B cell (primary cell): Measurements from ENCODE around the gene MAP2K5. TPM values are rescaled to one million over a fixed set of nuclear protein-coding genes. Genes with fewer than 3 reads are reported as not detected.

ENCODE experiments used
- ATAC-seq: fragments of 200-7000 bp; cut with Tn5 transposase; one replicate; pipeline ENCODE4 v1.10.0; 2021; ENCODE audit warnings: low read depth, mild to moderate bottlenecking, moderate number of reproducible peaks, moderate library complexity
- CTCF ChIA-PET: fragments of 350-600 bp; sonication (Branson Sonifier 250); formaldehyde crosslinking; loops from one replicate; lab custom pipeline; 2021; ENCODE audit warnings: antibody characterized with exemption, inconsistent platforms; lab: Charles Lee
- POLR2A ChIA-PET: fragments of 350-600 bp; sonication (Branson Sonifier 250); formaldehyde crosslinking; loops from one replicate; lab custom pipeline; 2021; ENCODE audit warnings: antibody characterized with exemption; lab: Charles Lee
- DNase-seq: peaks from one replicate; pipeline ENCODE4 v3.0.0; 2013
- H2AFZ ChIP-seq: 2 replicates; pipeline ENCODE4 v1.6.1; 2012; ENCODE audit warnings: mild to moderate bottlenecking, low read depth, low read length; ENCODE audit not compliant: insufficient read depth, poor library complexity, severe bottlenecking
- H3K27ac ChIP-seq, 2 donors: 1 replicate in 1 of 2; 2 replicates in 1 of 2; pipeline ENCODE4 v1.5.1; 2012 to 2013; ENCODE audit warnings: low read length in 2 of 2, mild to moderate bottlenecking in 2 of 2, moderate library complexity in 1 of 2
- H3K27me3 ChIP-seq, 4 experiments: fragments of 200-600 bp in 1 of 4; sonication (generic) in 1 of 4; replicated peaks in 1 of 4; 1 replicate in 2 of 4; 2 replicates in 2 of 4; pipeline versions ENCODE4 v1.6.1 to v1.7.0; 2013 to 2016; ENCODE audit warnings: low read length in 3 of 4, mild to moderate bottlenecking in 2 of 4, mixed read lengths in 1 of 4, moderate library complexity in 1 of 4; ENCODE audit not compliant: insufficient read depth in 4 of 4, control insufficient read depth in 3 of 4; ENCODE audit errors: control extremely low read depth in 1 of 4
- H3K36me3 ChIP-seq, 2 experiments: replicated peaks in 1 of 2; 1 replicate in 1 of 2; 2 replicates in 1 of 2; pipeline versions ENCODE4 v1.6.1 to v1.7.1; 2013; ENCODE audit warnings: low read length in 1 of 2; ENCODE audit not compliant: insufficient read depth in 2 of 2, control insufficient read depth in 1 of 2; ENCODE audit errors: control extremely low read depth in 1 of 2, extremely low read depth in 1 of 2
- H3K4me1 ChIP-seq, 2 donors: fragments of 200-600 bp in 1 of 2; sonication (generic) in 1 of 2; 1 replicate in 1 of 2; 2 replicates in 1 of 2; pipeline versions ENCODE4 v1.5.1 to v1.6.1; 2013 to 2017; ENCODE audit warnings: low read length in 2 of 2; ENCODE audit not compliant: control insufficient read depth in 2 of 2, insufficient read depth in 2 of 2
- H3K4me2 ChIP-seq: replicated peaks from 2 replicates; pipeline ENCODE3; 2012; ENCODE audit warnings: mild to moderate bottlenecking, low read depth, low read length; ENCODE audit not compliant: poor library complexity, severe bottlenecking
- H3K4me3 ChIP-seq, 5 experiments: fragments of 200-600 bp in 1 of 5; sonication (generic) in 1 of 5; 1 replicate in 3 of 5; 2 replicates in 2 of 5; pipeline versions ENCODE4 v1.5.1 to v1.7.0; 2011 to 2016; ENCODE audit warnings: low read length in 4 of 5, mild to moderate bottlenecking in 4 of 5, low read depth in 2 of 5, control low read depth in 1 of 5, moderate library complexity in 1 of 5; ENCODE audit not compliant: insufficient read depth in 1 of 5; ENCODE audit errors: control extremely low read depth in 1 of 5, extremely low read depth in 1 of 5
- H3K79me2 ChIP-seq: fragments of 200-600 bp; sonication (generic); one replicate; pipeline ENCODE4 v1.6.0; 2016; ENCODE audit warnings: low read length; ENCODE audit not compliant: control insufficient read depth, insufficient read depth
- H3K9ac ChIP-seq: fragments of 200-600 bp; sonication (generic); 2 replicates; pipeline ENCODE4 v1.6.1; 2017; ENCODE audit warnings: mild to moderate bottlenecking, low read length, moderate library complexity
- H3K9me3 ChIP-seq, 3 donors: one replicate each; pipeline versions ENCODE4 v1.6.1 to v1.7.1; 2013; ENCODE audit warnings: low read length in 2 of 3; ENCODE audit not compliant: control insufficient read depth in 2 of 3, insufficient read depth in 1 of 3; ENCODE audit errors: control extremely low read depth in 1 of 3
- H4K20me1 ChIP-seq: 2 replicates; pipeline ENCODE4 v1.6.0; 2012; ENCODE audit warnings: mild to moderate bottlenecking, low read length; ENCODE audit not compliant: insufficient read depth, control insufficient read depth, poor library complexity, severe bottlenecking
- H3K27ac Mint-ChIP-seq: one replicate; pipeline ENCODE4 v1.8.0; 2021; ENCODE audit warnings: mixed read lengths
- H3K27me3 Mint-ChIP-seq: one replicate; pipeline ENCODE4 v1.8.0; 2021; ENCODE audit warnings: mixed read lengths
- H3K4me1 Mint-ChIP-seq: one replicate; pipeline ENCODE4 v1.8.0; 2021; ENCODE audit warnings: mixed read lengths
- H3K4me3 Mint-ChIP-seq: one replicate; pipeline ENCODE4 v1.8.0; 2021; ENCODE audit warnings: mixed read lengths
- H3K9me3 Mint-ChIP-seq: one replicate; pipeline ENCODE4 v1.8.0; 2022; ENCODE audit warnings: mixed read lengths; ENCODE audit not compliant: insufficient read depth
- CTCF ChIP-seq: fragments of 200-600 bp; IDR thresholded peaks from one replicate; pipeline ENCODE4 v1.8.0; 2022; ENCODE audit warnings: antibody characterized with exemption, mild to moderate bottlenecking
- EZH2 ChIP-seq: IDR thresholded peaks from 2 replicates; pipeline ENCODE4 v1.6.1; 2012; ENCODE audit warnings: borderline replicate concordance, low read depth, mild to moderate bottlenecking, moderate library complexity, low read length; ENCODE audit not compliant: insufficient read depth, poor library complexity, severe bottlenecking
- WGBS: methylation state at CpG from one replicate; pipeline ENCODE4 v1.1.5; 2013; ENCODE audit warnings: missing lambda C conversion rate; ENCODE audit not compliant: insufficient coverage; 5-methylcytosine and 5-hydroxymethylcytosine counted together
- intact Hi-C: fragments of 100-400 bp; cut with micrococcal nuclease; formaldehyde crosslinking; loops from one replicate; pipeline ENCODE4 v1.10.0; 2022
- polyA plus RNA-seq: library from polyadenylated mRNA; depleted of rRNA; stranded (reverse); fragments of >200 nt; gene quantifications from 2 replicates; pipeline ENCODE4 v1.2.3, GENCODE V29; 2012
- total RNA-seq, 2 donors: library from RNA; stranded (reverse); fragments of 120-200 nt in 1 of 2; gene quantifications; 1 replicate in 1 of 2; 2 replicates in 1 of 2; pipeline versions ENCODE4 v1.2.3 to v1.2.4, GENCODE V29; 2013 to 2022

Gene MAP2K5
- total and polyA plus RNA-seq, 2 donors (not counting 1 experiment from before 2014, with no cell fraction given) = 11.1 to 40.0 TPM

- no peak for ATAC-seq
- no CpG with 5 or more reads among the region's 2 CpGs for WGBS
Measured at GRCh38 chr15:67515557-67515956, 26.9 kb upstream of the MAP2K5 start.

More at GRCh38 chr15:67515557-67515956, 26.9 kb upstream of the MAP2K5 start:
- H3K9me3 Mint-ChIP-seq = no peaks in the 10 kb centered on the region
- Histone ChIP-seq H4K20me1 (no peaks in the 10 kb centered on the region), H3K9me3 (no peaks in the 10 kb centered on the region), H3K27ac (no peak overlapping the region), H3K9ac (no peak overlapping the region), H3K4me1 (peaks cover 0 to 6% of the 10 kb centered on the region in 2 donors), H3K4me2 (no peak overlapping the region), H3K79me2 (no peaks in the 10 kb centered on the region), H3K27me3 (no peaks in the 10 kb centered on the region), H3K36me3 (no peaks in the 10 kb centered on the region), H3K4me3 (no peak overlapping the region), H2AFZ (no peak overlapping the region)
- H3K4me1 Mint-ChIP-seq = peaks cover 4% of the 10 kb centered on the region
- CTCF ChIA-PET = interaction anchor here (0.9 kb wide), 1 partner anchor 13 kb away, joined by 3 read pairs; no protein-coding TSS in a partner anchor
- no peak overlapping the region for H3K27ac Mint-ChIP-seq
- H3K4me3 Mint-ChIP-seq = no peak overlapping the region
- DNase-seq = no peak
- intact Hi-C loops = no loop called here
- no peaks in the 10 kb centered on the region for H3K27me3 Mint-ChIP-seq
- POLR2A ChIA-PET = interaction anchor here (0.6 kb wide), 1 partner anchor 26 kb away, joined by 4 read pairs; no protein-coding TSS in a partner anchor
- no peak for TF ChIP-seq CTCF
- TF ChIP-seq EZH2 = no peak
